ENCODE results near the gene LSM4. TPM values are rescaled to one million over a fixed set of nuclear protein-coding genes. Genes with fewer than 3 reads are reported as not detected.

LSM4 gene
- total and polyA plus RNA-seq, 2 of the 4 experiments (the other 2 are of a cell fraction) = 44.8 to 118 TPM

DNA sequence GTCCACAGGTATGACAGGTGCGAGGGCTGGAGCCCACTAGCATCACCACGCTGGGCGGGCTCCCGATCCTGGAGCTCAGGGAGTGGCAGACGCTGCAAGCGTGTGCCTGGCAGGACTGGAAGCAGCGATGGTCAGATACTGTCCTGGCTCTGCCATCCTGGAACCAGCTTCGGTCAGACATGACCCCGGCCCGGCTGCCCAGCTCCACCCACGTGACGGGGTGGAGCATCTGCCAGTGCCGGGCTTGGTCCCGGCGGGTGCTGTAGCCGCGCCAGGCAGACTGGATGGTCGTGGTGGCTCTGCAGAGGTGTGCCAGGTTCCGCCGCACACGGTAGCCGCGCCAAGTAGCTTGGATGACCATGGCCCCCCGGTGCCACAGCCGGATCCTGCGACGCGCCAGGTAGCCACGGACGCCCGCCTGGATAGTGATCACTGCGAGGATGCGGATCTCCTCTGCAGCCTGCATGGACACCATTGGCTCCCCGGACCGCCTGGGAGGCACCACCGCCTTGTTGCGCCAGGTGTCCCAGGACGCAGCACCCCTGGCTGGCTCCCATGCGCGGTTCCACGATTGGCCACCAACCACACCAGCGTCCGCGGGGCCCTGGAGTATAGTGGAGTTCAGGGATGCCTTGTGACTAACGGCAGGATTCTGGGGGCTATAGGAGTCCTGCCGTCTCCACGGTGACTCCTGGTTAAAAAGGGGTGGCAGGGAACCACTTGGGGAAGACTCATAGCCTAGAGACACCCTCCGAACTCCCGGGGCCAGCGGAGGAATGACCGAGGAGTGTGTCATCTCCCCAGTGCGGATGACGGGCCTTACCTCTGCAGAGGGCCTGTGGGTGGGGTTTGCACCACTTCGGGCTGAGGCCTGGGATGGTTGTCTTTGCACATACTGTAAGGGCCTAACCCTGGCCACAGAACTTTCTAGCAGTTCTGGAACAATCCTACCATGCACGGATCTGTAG is 65.1 kb downstream of the LSM4 start:
- Histone ChIP-seq H3K4me2 (ENCODE audit: low read depth, low read length) (no peak overlapping the region), H2AK5ac (ENCODE audit: low read depth, low read length) (no peak overlapping the region), H4K20me1 (ENCODE audit: insufficient read depth, low read length) (peaks cover 4% of the 10 kb centered on the region; the same call in 1 of the 2 replicates), H2BK20ac (ENCODE audit: low read depth, low read length) (no peak overlapping the region), H3K56ac (ENCODE audit: extremely low read depth, insufficient read depth, low read length) (no peak overlapping the region), H3K23ac (ENCODE audit: low read depth, low read length) (no peak overlapping the region), H3K4ac (ENCODE audit: low read depth, low read length) (no peak overlapping the region), H2BK15ac (ENCODE audit: low read depth, low read length) (no peak overlapping the region), H3K9me1 (ENCODE audit: insufficient read depth, low read length) (no peaks in the 10 kb centered on the region), H4K8ac (ENCODE audit: low read depth in 2 of 2, low read length in 2 of 2) (no peak overlapping the region), H3K79me1 (ENCODE audit: low read depth in 1 of 2, low read length in 2 of 2) (no peaks in the 10 kb centered on the region), H4K91ac (ENCODE audit: insufficient read depth, low read depth, low read length) (no peak overlapping the region), H2BK5ac (ENCODE audit: low read depth, low read length, poor library complexity, severe bottlenecking) (no peak overlapping the region), H2BK120ac (ENCODE audit: low read depth, low read length) (no peak overlapping the region), H2AK9ac (replicated peaks; ENCODE audit: low read depth, low read length, poor library complexity) (no peak overlapping the region), H3K18ac (ENCODE audit: low read depth, low read length) (no peak overlapping the region), H3K14ac (replicated peaks; ENCODE audit: low read depth, low read length) (no peak overlapping the region), H3K4me1 (ENCODE audit: control insufficient read depth, insufficient read depth, low read length) (no peaks in the 10 kb centered on the region), H4K5ac (ENCODE audit: low read depth, low read length) (no peak overlapping the region), H3K4me3 (ENCODE audit: insufficient read depth, low read depth, low read length) (no peak overlapping the region), H3K27me3 (ENCODE audit: control insufficient read depth, insufficient read depth, low read length) (peaks cover 22% of the 10 kb centered on the region), H2AFZ (replicated peaks; ENCODE audit: low read length, poor library complexity) (no peak overlapping the region), H3K9me3 (ENCODE audit: control insufficient read depth, insufficient read depth, low read length) (no peaks in the 10 kb centered on the region), H3K36me3 (ENCODE audit: control insufficient read depth, insufficient read depth, low read length) (no peaks in the 10 kb centered on the region), H3K9ac (ENCODE audit: low read depth, low read length) (no peak overlapping the region), H3K27ac (ENCODE audit: insufficient read depth, low read length) (no peak overlapping the region)
- no TSS peak for BruUV-seq (replicated peaks)
- DNase-seq = no peak
- intact Hi-C loops (cut with micrococcal nuclease) (no loop called here), in situ Hi-C loops (cut with MboI; ENCODE audit: low sequenced_read_pairs) (no loop called here), dilution Hi-C loops (cut with HindIII; ENCODE audit: low sequenced_read_pairs, unreplicated experiment) (no loop called here)
- no peak for TF ChIP-seq SMC3 (IDR thresholded peaks at IDR 0.05; ENCODE audit: low read depth, low read length)
- no peak for TF ChIP-seq CHD1 (IDR thresholded peaks at IDR 0.05; ENCODE audit: low read depth, low read length)
- TF ChIP-seq BHLHE40 (IDR thresholded peaks at IDR 0.05; ENCODE audit: low read depth, low read length) = no peak
- TF ChIP-seq RFX5 (IDR thresholded peaks at IDR 0.05; ENCODE audit: low read depth, low read length) = no peak
- TF ChIP-seq POLR2A (IDR thresholded peaks at IDR 0.05; ENCODE audit: low read depth, low read length) = no peak
- TF ChIP-seq USF2 (IDR thresholded peaks at IDR 0.05; ENCODE audit: low read depth, low read length) = no peak
- TF ChIP-seq RAD21 (IDR thresholded peaks at IDR 0.05; ENCODE audit: low read length) = no peak
- TF ChIP-seq MXI1 (IDR thresholded peaks at IDR 0.05; ENCODE audit: borderline replicate concordance, low read depth, low read length) = no peak
- no peak for TF ChIP-seq FOS (IDR thresholded peaks at IDR 0.05; ENCODE audit: low read depth, low read length)
- TF ChIP-seq MAFK (IDR thresholded peaks at IDR 0.05; ENCODE audit: low read depth, low read length) = no peak
- TF ChIP-seq, protein P1, sequence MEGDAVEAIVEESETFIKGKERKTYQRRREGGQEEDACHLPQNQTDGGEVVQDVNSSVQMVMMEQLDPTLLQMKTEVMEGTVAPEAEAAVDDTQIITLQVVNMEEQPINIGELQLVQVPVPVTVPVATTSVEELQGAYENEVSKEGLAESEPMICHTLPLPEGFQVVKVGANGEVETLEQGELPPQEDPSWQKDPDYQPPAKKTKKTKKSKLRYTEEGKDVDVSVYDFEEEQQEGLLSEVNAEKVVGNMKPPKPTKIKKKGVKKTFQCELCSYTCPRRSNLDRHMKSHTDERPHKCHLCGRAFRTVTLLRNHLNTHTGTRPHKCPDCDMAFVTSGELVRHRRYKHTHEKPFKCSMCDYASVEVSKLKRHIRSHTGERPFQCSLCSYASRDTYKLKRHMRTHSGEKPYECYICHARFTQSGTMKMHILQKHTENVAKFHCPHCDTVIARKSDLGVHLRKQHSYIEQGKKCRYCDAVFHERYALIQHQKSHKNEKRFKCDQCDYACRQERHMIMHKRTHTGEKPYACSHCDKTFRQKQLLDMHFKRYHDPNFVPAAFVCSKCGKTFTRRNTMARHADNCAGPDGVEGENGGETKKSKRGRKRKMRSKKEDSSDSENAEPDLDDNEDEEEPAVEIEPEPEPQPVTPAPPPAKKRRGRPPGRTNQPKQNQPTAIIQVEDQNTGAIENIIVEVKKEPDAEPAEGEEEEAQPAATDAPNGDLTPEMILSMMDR (conservative IDR thresholded peaks at IDR 0.05; ENCODE audit: low read depth, low read length) = no peak
- no peak for TF ChIP-seq NFE2L2 (IDR thresholded peaks at IDR 0.05; ENCODE audit: low read depth, low read length)
- TF ChIP-seq RCOR1 (IDR thresholded peaks at IDR 0.05; ENCODE audit: insufficient replicate concordance, low read length) = no peak
- POLR2A ChIA-PET (ENCODE audit: unreplicated experiment) = no interaction called here
- CTCF ChIA-PET = interaction anchor here (0.5 kb wide), 1 partner anchor 13 kb away, joined by 3 read pairs; no protein-coding TSS in a partner anchor
- 92% methylated on average over 38 of the region's 55 CpGs; no CpG with 5 or more reads in 1 of the 2 experiments for WGBS, 2 experiments (ENCODE audit: extremely low coverage in 2 of 2, insufficient read length in 1 of 2)
- ATAC-seq (ENCODE audit: low read depth) = no peak

Data from IMR-90 (cell line).